ENCODE data around the gene KPNA3. TPM values are rescaled to one million over a fixed set of nuclear protein-coding genes. Genes with fewer than 3 reads are reported as not detected.

The KPNA3 gene
- total and polyA plus RNA-seq, 4 donors: 10.9 to 22.0 (median 16.6) TPM

DNA sequence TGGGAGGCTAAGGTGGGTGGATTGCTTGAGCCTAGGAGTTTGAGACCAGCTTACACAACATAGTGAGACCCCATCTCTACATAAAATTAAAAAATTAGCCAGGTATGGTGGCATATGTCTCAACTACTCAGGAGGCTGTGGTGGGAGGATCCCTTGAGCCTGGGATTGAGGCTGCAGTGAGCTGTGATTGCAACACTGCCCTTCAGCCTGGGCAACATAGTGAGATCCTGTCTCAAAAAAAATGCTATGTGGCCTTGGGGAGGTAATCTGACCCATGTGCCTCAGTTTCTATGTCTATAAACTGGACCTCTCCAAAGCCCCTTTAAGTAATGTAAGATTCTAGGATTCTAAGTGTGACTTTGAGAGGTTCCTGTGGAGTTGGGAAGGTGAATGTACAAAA lies 139.0 kb downstream of the KPNA3 start:
- H3K9ac ChIP-seq (ENCODE audit: low read depth in 1 of 2, low read length in 2 of 2): no peak overlapping the region

GRCh38 chr13:49652355-49653305 lies 139.9 kb downstream of the KPNA3 start:
- peak; percentile 43 for DNase-seq (ENCODE audit: low spot score)
- 47% methylated on average over 16 of the region's 16 CpGs for WGBS
- Histone ChIP-seq H3K9ac (ENCODE audit: low read depth in 1 of 2, low read length in 2 of 2) (no peak overlapping the region), H3K27me3 (ENCODE audit: control insufficient read depth in 4 of 4, insufficient read depth in 4 of 4, low read length in 3 of 4) (no peaks in the 10 kb centered on the region), H3K9me3 (ENCODE audit: control insufficient read depth in 4 of 4, low read length in 3 of 4) (no peaks in the 10 kb centered on the region), H3K36me3 (ENCODE audit: control insufficient read depth in 4 of 4, insufficient read depth in 3 of 4, low read depth in 1 of 4, low read length in 3 of 4) (no peaks in the 10 kb centered on the region), H3K27ac (ENCODE audit: low read depth in 1 of 2, low read length in 2 of 2) (no peak overlapping the region), H3K4me3 (ENCODE audit: low read depth in 1 of 3, low read length in 3 of 3) (no peak overlapping the region), H3K4me1 (ENCODE audit: control insufficient read depth in 4 of 4, insufficient read depth in 4 of 4, low read length in 3 of 4) (no peaks in the 10 kb centered on the region)
- TF ChIP-seq FOXA2 (IDR thresholded peaks at IDR 0.05): no peak
- peak; percentile 65 for TF ChIP-seq CTCF (IDR thresholded peaks at IDR 0.05; ENCODE audit: low read depth, low read length, missing input control)
- no peak for TF ChIP-seq YY1 (IDR thresholded peaks at IDR 0.05)
- peak; percentile 78 to 79 for TF ChIP-seq RAD21 (IDR thresholded peaks at IDR 0.05)

More for the DNA sequence above, 139.0 kb downstream of the KPNA3 start:
- Histone ChIP-seq H3K36me3 (ENCODE audit: control insufficient read depth in 4 of 4, insufficient read depth in 3 of 4, low read depth in 1 of 4, low read length in 3 of 4) (peaks cover 0 to 4% (median 1%) of the 10 kb centered on the region in 4 donors), H3K9me3 (ENCODE audit: control insufficient read depth in 4 of 4, low read length in 3 of 4) (no peaks in the 10 kb centered on the region), H3K4me3 (ENCODE audit: low read depth in 1 of 3, low read length in 3 of 3) (no peak overlapping the region), H3K27me3 (ENCODE audit: control insufficient read depth in 4 of 4, insufficient read depth in 4 of 4, low read length in 3 of 4) (no peaks in the 10 kb centered on the region), H3K27ac (ENCODE audit: low read depth in 1 of 2, low read length in 2 of 2) (no peak overlapping the region), H3K4me1 (ENCODE audit: control insufficient read depth in 4 of 4, insufficient read depth in 4 of 4, low read length in 3 of 4) (no peaks in the 10 kb centered on the region)
- TF ChIP-seq FOXA1 (IDR thresholded peaks at IDR 0.05) (no peak), JUND (IDR thresholded peaks at IDR 0.05) (no peak), EGR1 (IDR thresholded peaks at IDR 0.05; ENCODE audit: low read depth in 2 of 2) (no peak), HNF4G (IDR thresholded peaks at IDR 0.05) (no peak), RAD21 (IDR thresholded peaks at IDR 0.05) (no peak)
- DNase-seq (ENCODE audit: low spot score): no peak

GRCh38 chr13:49651570-49652354 lies 140.7 kb downstream of the KPNA3 start:
- H3K4me1 ChIP-seq (ENCODE audit: control insufficient read depth in 4 of 4, insufficient read depth in 4 of 4, low read length in 3 of 4): no peaks in the 10 kb centered on the region
- H3K9me3 ChIP-seq (ENCODE audit: control insufficient read depth in 4 of 4, low read length in 3 of 4): no peaks in the 10 kb centered on the region
- TF ChIP-seq CTCF (IDR thresholded peaks at IDR 0.05; ENCODE audit: low read depth, low read length, missing input control): no peak
- 86% methylated on average over 17 of the region's 17 CpGs for WGBS
- H3K27ac ChIP-seq (ENCODE audit: low read depth in 1 of 2, low read length in 2 of 2): no peak overlapping the region
- no peak overlapping the region for H3K9ac ChIP-seq (ENCODE audit: low read depth in 1 of 2, low read length in 2 of 2)
- no peak for DNase-seq (ENCODE audit: low spot score)
- H3K36me3 ChIP-seq (ENCODE audit: control insufficient read depth in 4 of 4, insufficient read depth in 3 of 4, low read depth in 1 of 4, low read length in 3 of 4): no peaks in the 10 kb centered on the region
- no peak overlapping the region for H3K4me3 ChIP-seq (ENCODE audit: low read depth in 1 of 3, low read length in 3 of 3)
- H3K27me3 ChIP-seq (ENCODE audit: control insufficient read depth in 4 of 4, insufficient read depth in 4 of 4, low read length in 3 of 4): no peaks in the 10 kb centered on the region

Measured in liver (tissue), 9 donors.